GM12873 (cell line): ENCODE results near the gene WAPL.

Experiments
- CTCF ChIP-seq: IDR thresholded peaks from 2 replicates; pipeline ENCODE4 v1.5.1; 2012; ENCODE audit warnings: low read depth, mild to moderate bottlenecking, moderate library complexity, low read length, control low read depth; ENCODE audit not compliant: insufficient read depth; ENCODE audit errors: missing control alignments

Gene WAPL

GRCh38 chr10:86498598-86498997 is 23.0 kb downstream of the WAPL start:
- no peak for TF ChIP-seq CTCF

GRCh38 chr10:86497621-86498020 is 24.0 kb downstream of the WAPL start:
- TF ChIP-seq CTCF: no peak

- no peak for TF ChIP-seq CTCF
Observed at GRCh38 chr10:86489960-86490612, 31.5 kb downstream of the WAPL start.

- no peak for TF ChIP-seq CTCF
Observed at GRCh38 chr10:86489071-86489810, 32.4 kb downstream of the WAPL start.

GRCh38 chr10:86486856-86487255 is 34.7 kb downstream of the WAPL start:
- TF ChIP-seq CTCF: no peak

GRCh38 chr10:86483664-86484063 is 37.9 kb downstream of the WAPL start:
- TF ChIP-seq CTCF: no peak

GRCh38 chr10:86481761-86482160 is 39.8 kb downstream of the WAPL start:
- no peak for TF ChIP-seq CTCF
